Measurements from ENCODE around the gene PTPRT.

- TF ChIP-seq CTCF (IDR thresholded peaks at IDR 0.05) (no peak), POLR2A (IDR thresholded peaks at IDR 0.05) (no peak)
Observed at GRCh38 chr20:42502591-42502990, 687.1 kb downstream of the PTPRT start.
